H9 (cell line): ENCODE results near the gene DNAJC2. TPM values are rescaled to one million over a fixed set of nuclear protein-coding genes. Genes with fewer than 3 reads are reported as not detected.
"Not testable (repeated sequence)": the region's sequence is repeated elsewhere in the genome, so short reads cannot be mapped to it uniquely, and the experiment has no call there.

Experiments used
- DNase-seq: peaks from one replicate; pipeline ENCODE4 v3.0.0-alpha.2; 2017
- H2AFZ ChIP-seq: one replicate; pipeline ENCODE4 v1.6.1; 2013; ENCODE audit warnings: mild to moderate bottlenecking, low read length, control low read depth, moderate library complexity
- H2AK5ac ChIP-seq: 2 replicates; pipeline ENCODE4 v1.6.1; 2013; ENCODE audit warnings: low read length, control low read depth, mixed read lengths; ENCODE audit not compliant: insufficient read length
- H2BK120ac ChIP-seq: one replicate; pipeline ENCODE4 v1.6.1; 2013; ENCODE audit warnings: low read depth, mild to moderate bottlenecking, low read length, control low read depth, inconsistent platforms; ENCODE audit not compliant: poor library complexity, severe bottlenecking
- H2BK12ac ChIP-seq: 2 replicates; pipeline ENCODE4 v1.6.1; 2013; ENCODE audit warnings: low read length, control low read depth, mixed read lengths, low read depth; ENCODE audit not compliant: insufficient read length
- H2BK15ac ChIP-seq: 2 replicates; pipeline ENCODE4 v1.6.1; 2013; ENCODE audit warnings: low read depth, low read length, control low read depth
- H2BK20ac ChIP-seq: one replicate; pipeline ENCODE4 v1.6.1; 2013; ENCODE audit warnings: low read depth, mild to moderate bottlenecking, low read length, control low read depth, inconsistent platforms; ENCODE audit not compliant: poor library complexity, severe bottlenecking
- H2BK5ac ChIP-seq: 2 replicates; pipeline ENCODE4 v1.6.1; 2013; ENCODE audit warnings: low read length, control low read depth, mixed read lengths; ENCODE audit not compliant: insufficient read length
- H3K14ac ChIP-seq: 2 replicates; pipeline ENCODE4 v1.6.1; 2013; ENCODE audit warnings: low read length, control low read depth; ENCODE audit not compliant: insufficient read depth
- H3K18ac ChIP-seq: 2 replicates; pipeline ENCODE4 v1.6.1; 2013; ENCODE audit warnings: low read depth, mild to moderate bottlenecking, mixed read lengths, low read length, control low read depth; ENCODE audit not compliant: insufficient read length
- H3K23ac ChIP-seq: 2 replicates; pipeline ENCODE4 v1.6.1; 2013; ENCODE audit warnings: low read length, control low read depth, mixed read lengths, low read depth; ENCODE audit not compliant: insufficient read length
- H3K23me2 ChIP-seq: 2 replicates; pipeline ENCODE4 v1.6.1; 2013; ENCODE audit warnings: low read depth, mild to moderate bottlenecking, mixed read lengths, low read length, control low read depth; ENCODE audit not compliant: insufficient read length, poor library complexity, severe bottlenecking
- H3K27ac ChIP-seq: 2 replicates; pipeline ENCODE4 v1.5.1; 2013; ENCODE audit warnings: low read length, control low read depth, mixed read lengths, low read depth; ENCODE audit not compliant: insufficient read length
- H3K27me3 ChIP-seq: 2 replicates; pipeline ENCODE4 v1.6.1; 2013; ENCODE audit warnings: low read length, control low read depth, inconsistent platforms; ENCODE audit not compliant: insufficient read depth
- H3K4ac ChIP-seq: 2 replicates; pipeline ENCODE4 v1.6.1; 2013; ENCODE audit warnings: low read depth, mild to moderate bottlenecking, control low read depth, inconsistent platforms, low read length, moderate library complexity
- H3K4me1 ChIP-seq: 2 replicates; pipeline ENCODE4 v1.6.1; 2013; ENCODE audit warnings: low read length, control low read depth, inconsistent platforms; ENCODE audit not compliant: insufficient read depth
- H3K4me2 ChIP-seq: 2 replicates; pipeline ENCODE4 v1.6.1; 2013; ENCODE audit warnings: low read length, control low read depth, mixed read lengths; ENCODE audit not compliant: insufficient read length, insufficient read depth
- H3K56ac ChIP-seq: 2 replicates; pipeline ENCODE4 v1.6.1; 2013; ENCODE audit warnings: low read depth, mild to moderate bottlenecking, mixed read lengths, low read length, control low read depth; ENCODE audit not compliant: insufficient read length
- H3K79me1 ChIP-seq: 2 replicates; pipeline ENCODE4 v1.6.1; 2013; ENCODE audit warnings: low read depth, mild to moderate bottlenecking, moderate library complexity, low read length, control low read depth, inconsistent platforms; ENCODE audit not compliant: insufficient read depth, poor library complexity, severe bottlenecking
- H3K79me2 ChIP-seq: 2 replicates; pipeline ENCODE4 v1.6.1; 2013; ENCODE audit warnings: low read length, control low read depth, inconsistent platforms; ENCODE audit not compliant: insufficient read depth
- H3K9ac ChIP-seq: 2 replicates; pipeline ENCODE4 v1.6.1; 2013; ENCODE audit warnings: low read length, control low read depth, mixed read lengths; ENCODE audit not compliant: insufficient read length; ENCODE audit errors: extremely low read depth
- H3K9me3 ChIP-seq: one replicate; pipeline ENCODE4 v1.6.1; 2013; ENCODE audit warnings: low read depth, low read length, inconsistent platforms; ENCODE audit not compliant: control insufficient read depth
- H3T11ph ChIP-seq: one replicate; pipeline ENCODE4 v1.6.1; 2013; ENCODE audit warnings: mild to moderate bottlenecking, low read length, control low read depth, inconsistent platforms
- H4K20me1 ChIP-seq: one replicate; pipeline ENCODE4 v1.6.1; 2013; ENCODE audit not compliant: control insufficient read depth, insufficient read length, insufficient read depth
- H4K5ac ChIP-seq: 2 replicates; pipeline ENCODE4 v1.6.1; 2013; ENCODE audit warnings: low read depth, mild to moderate bottlenecking, mixed read lengths, low read length, control low read depth; ENCODE audit not compliant: insufficient read length
- H4K8ac ChIP-seq: replicated peaks from 2 replicates; pipeline ENCODE4 v1.6.1; 2013; ENCODE audit warnings: low read length, control low read depth, mixed read lengths, low read depth; ENCODE audit not compliant: insufficient read length
- H4K91ac ChIP-seq: 2 replicates; pipeline ENCODE4 v1.6.1; 2013; ENCODE audit warnings: low read depth, mild to moderate bottlenecking, moderate library complexity, mixed read lengths, low read length, control low read depth; ENCODE audit not compliant: insufficient read length
- H3K27ac Mint-ChIP-seq, 3 experiments: 2 replicates in 2 of 3; 3 replicates in 1 of 3; pipeline ENCODE4 v1.8.0; 2020 to 2021; ENCODE audit warnings: mixed read lengths in 3 of 3, mild to moderate bottlenecking in 1 of 3, moderate library complexity in 1 of 3
- H3K27me3 Mint-ChIP-seq: 2 replicates; pipeline ENCODE4 v1.8.0; 2021; ENCODE audit warnings: low read depth, mild to moderate bottlenecking, moderate library complexity, mixed read lengths
- H3K36me3 Mint-ChIP-seq, 3 experiments: 2 replicates in 2 of 3; 3 replicates in 1 of 3; pipeline ENCODE4 v1.8.0; 2020 to 2021; ENCODE audit warnings: low read depth in 3 of 3, mixed read lengths in 3 of 3; ENCODE audit not compliant: insufficient read depth in 1 of 3
- H3K4me1 Mint-ChIP-seq, 2 experiments: 2 replicates each; pipeline ENCODE4 v1.8.0; 2020; ENCODE audit warnings: mixed read lengths in 2 of 2
- H3K4me3 Mint-ChIP-seq, 2 experiments: 2 replicates in 1 of 2; 3 replicates in 1 of 2; pipeline ENCODE4 v1.8.0; 2020 to 2021; ENCODE audit warnings: mild to moderate bottlenecking in 2 of 2, mixed read lengths in 2 of 2, moderate library complexity in 1 of 2
- H3K9me3 Mint-ChIP-seq, 2 experiments: 2 replicates in 1 of 2; 3 replicates in 1 of 2; pipeline ENCODE4 v1.8.0; 2020; ENCODE audit warnings: mild to moderate bottlenecking in 2 of 2, mixed read lengths in 2 of 2, moderate library complexity in 1 of 2
- WGBS: extraction: QIAGEN DNeasy Blood & Tissue Kit; methylation state at CpG from one replicate; pipeline ENCODE4 v1.1.7; 2013; ENCODE audit warnings: missing lambda C conversion rate, low lambda C conversion rate, mixed read lengths; ENCODE audit not compliant: insufficient read length; ENCODE audit errors: extremely low coverage; 5-methylcytosine and 5-hydroxymethylcytosine counted together
- total RNA-seq: library from RNA; stranded (reverse); gene quantifications from 2 replicates; pipeline ENCODE4 v1.2.1, GENCODE V29; 2021

DNAJC2 gene
- total RNA-seq, 1 experiment from 2014 or later: 57.9 TPM

DNA sequence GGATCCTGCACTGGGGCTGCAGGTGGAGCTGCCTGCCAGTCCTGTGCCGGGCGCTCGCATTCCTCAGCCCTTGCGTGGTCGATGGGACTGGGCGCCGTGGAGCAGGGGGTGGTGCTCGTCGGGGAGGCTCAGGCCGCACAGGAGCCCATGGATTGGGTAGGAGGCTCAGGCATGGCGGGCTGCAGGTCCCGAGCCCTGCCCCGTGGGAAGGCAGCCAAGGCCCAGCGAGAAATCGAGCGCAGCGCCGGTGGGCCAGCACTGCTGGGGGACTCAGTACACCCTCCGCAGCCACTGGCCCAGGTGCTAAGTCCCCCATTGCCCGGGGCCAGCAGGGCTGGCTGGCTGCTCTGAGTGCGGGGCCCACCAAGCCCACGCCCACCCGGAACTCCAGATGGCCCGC lies 69.7 kb downstream of the DNAJC2 start:
- not testable (repeated sequence) for H3K56ac ChIP-seq, H4K8ac ChIP-seq, H2BK120ac ChIP-seq, H3K4me2 ChIP-seq, H3K4me1 ChIP-seq, H3K79me2 ChIP-seq, H2BK12ac ChIP-seq, H2BK20ac ChIP-seq, H3K23ac ChIP-seq, DNase-seq, H3K18ac ChIP-seq, H3K9ac ChIP-seq, H3K4me1 Mint-ChIP-seq, H3K79me1 ChIP-seq, H3K23me2 ChIP-seq, H3K27ac ChIP-seq, H2AFZ ChIP-seq, H3K9me3 Mint-ChIP-seq, H3K9me3 ChIP-seq, H3K4ac ChIP-seq, H3K14ac ChIP-seq, H4K5ac ChIP-seq, H3T11ph ChIP-seq, H2AK5ac ChIP-seq, H4K91ac ChIP-seq, H2BK15ac ChIP-seq, H3K36me3 Mint-ChIP-seq, H4K20me1 ChIP-seq, H3K27me3 ChIP-seq, H3K4me3 Mint-ChIP-seq, H3K27ac Mint-ChIP-seq, H2BK5ac ChIP-seq
- no CpG with 5 or more reads among the region's 24 CpGs for WGBS
- peaks cover 23% of the 10 kb centered on the region for H3K27me3 Mint-ChIP-seq

DNA sequence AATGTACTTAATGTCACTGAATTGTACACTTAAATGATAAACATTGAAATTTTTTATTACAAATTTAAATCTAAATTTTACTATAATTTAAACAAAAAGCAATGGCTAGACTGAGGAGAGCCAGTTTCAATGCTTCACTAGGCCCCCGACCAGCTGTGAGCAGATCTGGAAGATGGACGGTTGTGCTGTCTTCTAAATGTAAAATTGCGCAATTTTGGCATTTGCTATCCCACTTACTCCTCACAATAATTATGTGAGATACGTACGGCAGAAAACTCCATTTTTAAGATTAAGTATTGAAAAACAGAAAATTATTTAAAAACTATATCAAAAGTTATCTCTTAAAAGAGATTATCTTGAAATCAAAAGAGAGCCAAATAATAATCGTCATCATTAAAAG lies 71.2 kb downstream of the DNAJC2 start:
- not testable (repeated sequence) for H3K79me2 ChIP-seq, H3K27me3 ChIP-seq, H3K18ac ChIP-seq, H4K91ac ChIP-seq, H2BK15ac ChIP-seq, H3K9me3 ChIP-seq, H2BK12ac ChIP-seq, H3K27me3 Mint-ChIP-seq, H4K20me1 ChIP-seq, H3K36me3 Mint-ChIP-seq, H3K4ac ChIP-seq, H4K8ac ChIP-seq, H3K4me3 Mint-ChIP-seq, H3K9ac ChIP-seq, H3K23me2 ChIP-seq, H2BK5ac ChIP-seq, H3K79me1 ChIP-seq, H3K4me1 Mint-ChIP-seq, H3K23ac ChIP-seq, H3K14ac ChIP-seq, H4K5ac ChIP-seq, H3K4me2 ChIP-seq, H3K4me1 ChIP-seq, H3K27ac ChIP-seq, H3K9me3 Mint-ChIP-seq, DNase-seq, H2AFZ ChIP-seq, H2BK20ac ChIP-seq, H2BK120ac ChIP-seq, H2AK5ac ChIP-seq, H3K27ac Mint-ChIP-seq, H3T11ph ChIP-seq, H3K56ac ChIP-seq
- no CpG with 5 or more reads among the region's 6 CpGs for WGBS
